HFFc6 (cell line): ENCODE data around the gene UQCRC1. TPM values are rescaled to one million over a fixed set of nuclear protein-coding genes. Genes with fewer than 3 reads are reported as not detected.
A peak's percentile ranks its signal among the peaks of the same experiment; 100 is the strongest.

Source experiments
- DNase-seq: peaks from one replicate; pipeline ENCODE4 v3.0.0-alpha.2; 2018
- H3K27ac Mint-ChIP-seq: 2 replicates; pipeline ENCODE4 v1.8.0; 2020; ENCODE audit warnings: mild to moderate bottlenecking, mixed read lengths
- H3K27me3 Mint-ChIP-seq: 2 replicates; pipeline ENCODE4 v1.8.0; 2021; ENCODE audit warnings: mild to moderate bottlenecking, moderate library complexity, mixed read lengths; ENCODE audit not compliant: insufficient read depth
- H3K36me3 Mint-ChIP-seq: 2 replicates; pipeline ENCODE4 v1.8.0; 2021; ENCODE audit warnings: low read depth, mixed read lengths
- H3K4me1 Mint-ChIP-seq: 2 replicates; pipeline ENCODE4 v1.8.0; 2020; ENCODE audit warnings: low read depth, mixed read lengths
- H3K4me3 Mint-ChIP-seq: 2 replicates; pipeline ENCODE4 v1.8.0; 2020; ENCODE audit warnings: mild to moderate bottlenecking, moderate library complexity, mixed read lengths
- H3K9me3 Mint-ChIP-seq: 2 replicates; pipeline ENCODE4 v1.8.0; 2020; ENCODE audit warnings: mild to moderate bottlenecking, mixed read lengths
- total RNA-seq, 6 experiments: library from RNA; stranded (reverse); fragmentation: NEBNext Ultra II Directional; extraction: Animal tissue kit (Norgen Biotek cat#: 25700); gene quantifications; 2 replicates in 1 of 6; 3 replicates in 5 of 6; pipeline ENCODE4 v1.2.3, GENCODE V29; 2021
- TF ChIP-seq, protein P1 (sequence below): fragments of 200-600 bp; sonication (generic); IDR thresholded peaks from 2 replicates; pipeline ENCODE4 v1.5.0; 2021; ENCODE audit warnings: antibody characterized with exemption, mild to moderate bottlenecking

The UQCRC1 gene
- total RNA-seq, 6 experiments from 2014 or later: 254 to 322 (median 276) TPM

DNA sequence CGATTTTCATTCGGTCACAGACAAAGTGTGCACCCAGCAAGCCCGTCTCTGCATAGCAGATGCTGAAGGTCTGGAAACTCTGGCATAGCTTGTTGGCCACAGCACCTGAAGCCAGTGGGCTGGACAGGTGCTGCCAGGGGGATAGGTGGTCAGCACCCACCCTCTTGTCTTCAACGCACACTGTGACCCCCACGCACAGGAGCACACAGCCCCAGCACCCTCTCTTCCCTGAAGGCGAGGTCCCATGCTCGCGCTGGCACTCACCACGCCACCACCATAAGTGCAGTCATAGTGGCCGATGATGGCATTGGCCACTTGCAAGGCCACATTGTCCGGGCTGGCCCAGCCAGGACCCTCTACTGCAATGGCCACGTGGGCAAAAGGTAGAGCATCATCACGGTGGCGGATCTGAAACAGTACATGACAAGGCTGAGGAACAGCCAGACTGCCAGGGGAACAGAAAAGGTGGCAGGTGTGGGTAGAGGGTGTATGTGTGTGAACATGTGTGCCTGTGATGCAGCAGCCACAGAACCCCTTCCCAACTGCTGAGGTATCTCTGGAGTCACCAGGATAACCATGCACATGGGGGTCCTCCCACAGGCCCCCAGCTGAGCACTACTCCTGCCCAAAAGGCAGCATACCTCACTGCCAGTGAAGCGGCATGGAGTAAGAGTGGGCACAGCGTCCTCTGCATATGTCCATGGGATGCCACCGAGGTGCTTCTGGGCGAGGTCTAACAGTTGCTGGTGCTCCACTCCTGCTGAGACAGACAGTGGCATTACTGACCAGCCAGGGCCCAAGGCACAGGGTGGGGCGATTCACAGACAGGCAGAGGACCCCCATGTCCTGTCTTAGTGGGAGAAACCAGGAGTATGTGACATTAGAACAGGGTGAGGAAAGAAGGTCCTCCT is 8.5 kb downstream of the UQCRC1 start:
- no peak for DNase-seq
- peak overlapping the region; percentile 93; the same call in 1 of the 2 replicates for H3K27ac Mint-ChIP-seq
- peaks cover 36% of the 10 kb centered on the region for H3K36me3 Mint-ChIP-seq
- H3K4me1 Mint-ChIP-seq: peaks cover 51% of the 10 kb centered on the region
- TF ChIP-seq, protein P1, sequence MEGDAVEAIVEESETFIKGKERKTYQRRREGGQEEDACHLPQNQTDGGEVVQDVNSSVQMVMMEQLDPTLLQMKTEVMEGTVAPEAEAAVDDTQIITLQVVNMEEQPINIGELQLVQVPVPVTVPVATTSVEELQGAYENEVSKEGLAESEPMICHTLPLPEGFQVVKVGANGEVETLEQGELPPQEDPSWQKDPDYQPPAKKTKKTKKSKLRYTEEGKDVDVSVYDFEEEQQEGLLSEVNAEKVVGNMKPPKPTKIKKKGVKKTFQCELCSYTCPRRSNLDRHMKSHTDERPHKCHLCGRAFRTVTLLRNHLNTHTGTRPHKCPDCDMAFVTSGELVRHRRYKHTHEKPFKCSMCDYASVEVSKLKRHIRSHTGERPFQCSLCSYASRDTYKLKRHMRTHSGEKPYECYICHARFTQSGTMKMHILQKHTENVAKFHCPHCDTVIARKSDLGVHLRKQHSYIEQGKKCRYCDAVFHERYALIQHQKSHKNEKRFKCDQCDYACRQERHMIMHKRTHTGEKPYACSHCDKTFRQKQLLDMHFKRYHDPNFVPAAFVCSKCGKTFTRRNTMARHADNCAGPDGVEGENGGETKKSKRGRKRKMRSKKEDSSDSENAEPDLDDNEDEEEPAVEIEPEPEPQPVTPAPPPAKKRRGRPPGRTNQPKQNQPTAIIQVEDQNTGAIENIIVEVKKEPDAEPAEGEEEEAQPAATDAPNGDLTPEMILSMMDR: no peak
- no peak overlapping the region for H3K4me3 Mint-ChIP-seq
- no peaks in the 10 kb centered on the region for H3K9me3 Mint-ChIP-seq
- peaks cover 2% of the 10 kb centered on the region for H3K27me3 Mint-ChIP-seq

DNA sequence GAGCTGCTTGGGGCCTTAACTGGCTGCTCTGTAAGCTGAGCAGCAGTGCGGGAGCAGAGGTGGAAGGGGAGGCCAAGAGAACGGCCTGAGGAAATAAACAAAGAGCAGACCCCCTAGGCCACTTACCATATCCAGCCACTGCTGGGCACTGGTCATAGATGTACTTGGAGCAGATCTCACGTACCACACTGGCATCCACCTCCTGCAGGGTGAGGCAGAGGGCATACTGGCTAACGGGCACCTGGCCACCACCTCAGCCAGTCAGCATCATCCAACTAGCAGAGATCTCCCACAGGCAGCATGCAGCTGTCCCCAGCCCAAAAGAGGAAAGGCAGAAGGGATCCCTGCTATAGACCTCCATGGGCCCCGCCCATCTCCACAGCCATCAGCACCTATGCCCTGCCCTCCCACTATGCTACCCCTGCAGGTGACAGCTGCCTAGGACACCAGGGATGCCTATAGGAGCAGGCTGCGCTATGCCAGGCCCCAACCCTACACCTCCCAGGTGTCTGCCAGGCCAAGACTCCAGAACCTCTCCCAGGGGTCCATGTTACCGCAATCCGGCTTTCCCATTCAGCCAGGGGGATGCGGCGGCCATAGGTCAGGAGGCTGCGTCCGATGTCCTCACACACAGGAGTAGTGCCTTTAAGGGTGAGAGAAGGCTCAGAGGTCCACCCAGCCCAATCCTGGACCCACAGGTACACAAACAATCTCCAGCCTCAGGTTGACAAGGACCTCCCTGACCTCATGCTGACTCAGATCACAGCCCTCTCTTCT is 9.7 kb downstream of the UQCRC1 start:
- Mint-ChIP-seq H3K36me3 (peaks cover 36% of the 10 kb centered on the region), H3K27me3 (peaks cover 2% of the 10 kb centered on the region), H3K9me3 (no peaks in the 10 kb centered on the region), H3K4me3 (peak overlapping the region; percentile 82), H3K4me1 (peaks cover 58% of the 10 kb centered on the region), H3K27ac (peak overlapping the region; percentile 93)
- TF ChIP-seq, protein P1: no peak
- DNase-seq: no peak

GRCh38 chr3:48599077-48599501 is 10.4 kb downstream of the UQCRC1 start:
- Mint-ChIP-seq H3K4me3 (peak overlapping the region; percentile 82), H3K27ac (peak overlapping the region; percentile 93), H3K9me3 (no peaks in the 10 kb centered on the region), H3K36me3 (peaks cover 36% of the 10 kb centered on the region), H3K27me3 (peaks cover 2% of the 10 kb centered on the region), H3K4me1 (peaks cover 64% of the 10 kb centered on the region)
- TF ChIP-seq, protein P1: no peak
- DNase-seq: no peak

- peak overlapping the region; percentile 82 for H3K4me3 Mint-ChIP-seq
- TF ChIP-seq, protein P1: peak; percentile 59
- H3K4me1 Mint-ChIP-seq: peaks cover 70% of the 10 kb centered on the region
- peaks cover 2% of the 10 kb centered on the region for H3K27me3 Mint-ChIP-seq
- peaks cover 36% of the 10 kb centered on the region for H3K36me3 Mint-ChIP-seq
- peak; percentile 98 for DNase-seq
- no peaks in the 10 kb centered on the region for H3K9me3 Mint-ChIP-seq
- H3K27ac Mint-ChIP-seq: peak overlapping the region; percentile 93
Observed at GRCh38 chr3:48598323-48599076, 10.9 kb downstream of the UQCRC1 start.

GRCh38 chr3:48597408-48597800 is 12.0 kb downstream of the UQCRC1 start:
- peaks cover 34% of the 10 kb centered on the region for H3K36me3 Mint-ChIP-seq
- TF ChIP-seq, protein P1: no peak
- peak overlapping the region; percentile 93 for H3K27ac Mint-ChIP-seq
- H3K4me3 Mint-ChIP-seq: 0 out of 2 replicates have a peak overlapping the region, but pooled peaks have one; percentile 34
- no peaks in the 10 kb centered on the region for H3K9me3 Mint-ChIP-seq
- H3K4me1 Mint-ChIP-seq: peaks cover 80% of the 10 kb centered on the region
- no peak for DNase-seq
- peaks cover 2% of the 10 kb centered on the region for H3K27me3 Mint-ChIP-seq
